Stimulated activated CD4-positive, alpha-beta T cell treated with anti-CD3 and anti-CD28 coated beads, Interleukin-4, amount 100 ng/mL, for 1 hour (primary cell): ENCODE data around the gene HBZ.
"Not testable (repeated sequence)": the region's sequence is repeated elsewhere in the genome, so short reads cannot be mapped to it uniquely, and the experiment has no call there.

Experiments
- DNase-seq: peaks from one replicate; pipeline ENCODE4 v3.0.0-alpha.2; 2020

The HBZ gene

GRCh38 chr16:180101-180675 is 27.7 kb downstream of the HBZ start, which contains the start of gene HBQ1:
Gene HBQ1 (plus strand): TSS chr16:180459. CDS start chr16:180487, 28 bp downstream.
- peak; percentile 43 for DNase-seq

GRCh38 chr16:180681-181564 is 28.5 kb downstream of the HBZ start:
- DNase-seq = peak; percentile 86

GRCh38 chr16:181565-182021 is 29.1 kb downstream of the HBZ start:
- no peak for DNase-seq

DNA sequence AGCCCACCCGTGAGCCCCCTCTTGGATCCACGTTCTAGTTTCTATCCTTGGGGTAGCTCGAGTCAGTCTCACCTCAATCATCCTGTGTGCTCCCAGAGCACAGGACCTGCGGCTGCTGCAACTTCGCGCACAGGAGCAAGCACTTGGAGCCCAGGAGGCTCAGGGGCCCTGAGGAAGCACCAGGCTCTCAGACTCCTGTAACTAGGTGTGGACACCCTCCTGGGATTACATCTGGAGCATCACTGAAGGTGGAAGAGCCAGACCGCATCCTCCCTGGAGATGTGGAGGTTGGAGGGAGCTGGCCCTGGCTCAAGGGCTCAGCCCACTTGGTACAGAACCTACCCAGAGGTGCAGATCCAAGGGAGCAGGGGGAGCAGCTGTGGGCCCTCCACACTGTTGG is 30.6 kb downstream of the HBZ start:
- DNase-seq = no peak

GRCh38 chr16:185213-185612 is 32.8 kb downstream of the HBZ start:
- no peak for DNase-seq

- no peak for DNase-seq
These were observed 33.2 kb downstream of the HBZ start for GRCh38 chr16:185691-186090.

DNA sequence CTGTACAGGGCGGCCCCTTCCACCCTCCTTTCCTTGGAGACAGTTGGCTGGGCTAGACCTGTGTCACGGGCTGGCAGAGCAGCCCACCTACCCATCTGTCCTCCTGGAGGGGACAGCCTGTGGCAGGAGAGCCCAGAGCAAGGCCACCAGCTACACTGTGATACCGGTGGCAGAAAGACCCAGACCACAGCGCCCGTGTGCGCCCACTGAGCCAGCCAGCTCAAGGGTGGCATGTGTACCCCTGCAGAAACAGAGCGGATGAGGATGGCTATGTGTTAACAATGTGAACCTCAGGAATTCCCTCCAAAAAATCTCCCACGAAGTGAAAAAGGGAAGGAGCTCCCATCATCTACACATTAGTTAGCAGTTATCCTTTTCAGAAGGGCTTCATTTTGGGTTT is 34.9 kb downstream of the HBZ start:
- DNase-seq = no peak

GRCh38 chr16:188674-189073 is 36.2 kb downstream of the HBZ start:
- DNase-seq = peak; percentile 18

GRCh38 chr16:189604-190186 is 37.3 kb downstream of the HBZ start:
- no peak for DNase-seq

GRCh38 chr16:191831-192230 is 39.4 kb downstream of the HBZ start:
- DNase-seq = no peak

DNA sequence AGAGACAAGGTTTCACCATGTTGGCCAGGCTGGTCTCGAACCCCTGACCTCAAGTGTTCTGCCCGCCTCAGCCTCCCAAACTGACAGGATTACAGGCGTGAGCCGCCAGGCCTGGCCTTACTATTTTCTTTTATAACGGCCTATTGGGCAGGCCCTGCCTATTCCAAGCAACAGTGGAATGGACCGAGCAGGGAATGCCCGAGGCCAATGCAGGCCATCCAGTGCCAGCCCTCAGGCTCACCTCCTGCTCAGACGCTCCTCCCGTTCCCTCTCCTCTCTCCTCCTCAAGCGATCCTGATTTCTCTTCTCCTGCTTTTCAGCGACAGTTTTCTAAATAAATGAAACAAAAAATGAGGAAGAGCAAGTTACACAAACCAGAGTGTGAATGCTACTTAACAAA is 40.2 kb downstream of the HBZ start:
- DNase-seq = no peak

DNA sequence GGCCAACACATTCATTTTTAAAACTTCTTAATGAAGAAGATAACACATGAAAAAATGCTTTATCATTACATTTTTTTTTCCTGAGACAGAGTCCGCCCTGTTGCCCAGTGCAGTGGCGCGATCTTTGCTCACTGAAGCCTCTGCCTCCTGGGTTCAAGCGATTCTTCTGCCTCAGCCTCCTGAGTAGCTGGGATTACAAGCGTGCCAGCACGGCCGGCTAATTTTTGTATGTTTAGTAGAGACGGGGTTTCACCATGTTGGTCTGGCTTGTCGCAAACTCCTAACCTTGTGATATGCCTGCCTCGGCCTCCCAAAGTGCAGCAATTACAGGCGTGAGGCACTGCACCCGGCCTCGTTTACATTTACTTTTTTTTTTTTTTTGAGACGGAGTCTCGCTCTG is 41.0 kb downstream of the HBZ start:
- no peak for DNase-seq

DNA sequence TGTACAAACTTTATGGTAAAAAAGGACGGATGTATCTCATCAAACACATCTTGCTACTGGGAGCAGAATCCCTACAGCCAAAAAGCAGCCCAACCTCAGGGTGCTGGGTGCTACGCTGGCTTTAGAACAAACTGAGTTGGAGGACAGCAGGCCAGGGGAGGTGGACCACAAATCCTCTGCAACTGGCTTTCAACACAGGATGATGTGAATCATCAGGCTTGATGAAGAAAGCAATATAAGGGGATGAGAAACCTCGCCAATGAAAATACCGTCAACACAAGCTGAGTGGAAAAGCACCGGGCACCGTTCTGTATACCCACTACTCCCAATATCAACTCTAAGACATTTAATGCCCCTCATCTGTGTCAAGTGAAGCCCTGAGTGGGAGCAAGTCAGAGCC is 42.1 kb downstream of the HBZ start:
- no peak for DNase-seq

GRCh38 chr16:200388-200787 is 47.9 kb downstream of the HBZ start:
- no peak for DNase-seq

- no peak for DNase-seq
These were observed 50.8 kb downstream of the HBZ start for GRCh38 chr16:203246-203645.

DNA sequence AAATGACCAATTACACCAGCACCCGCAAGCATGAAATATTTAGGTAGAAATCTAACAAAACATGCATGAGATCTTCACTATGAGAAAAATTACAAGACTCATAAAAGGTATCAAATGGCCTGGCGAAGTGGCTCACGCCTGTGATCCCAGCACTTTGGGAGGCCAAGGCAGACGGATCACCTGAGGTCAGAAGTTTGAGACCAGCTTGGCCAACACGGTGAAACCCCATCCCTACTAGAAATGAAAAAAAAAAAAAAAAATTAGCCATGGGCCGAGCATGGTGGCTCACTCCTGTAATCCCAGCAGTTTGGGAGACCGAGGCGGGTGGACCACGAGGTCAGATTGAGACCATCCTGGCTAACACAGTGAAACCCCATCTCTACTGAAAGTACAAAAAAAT is 51.6 kb downstream of the HBZ start:
- DNase-seq = not testable (repeated sequence)
